Fibroblast of peridontal ligament (primary cell): ENCODE results near the gene SLC16A5.
A peak's percentile ranks its signal among the peaks of the same experiment; 100 is the strongest.
"Not testable (repeated sequence)": the region's sequence is repeated elsewhere in the genome, so short reads cannot be mapped to it uniquely, and the experiment has no call there.

ENCODE experiments used
- DNase-seq: peaks from one replicate; pipeline ENCODE4 v3.0.0-alpha.2; 2010; ENCODE audit errors: extremely low read depth

Gene SLC16A5, protein sequence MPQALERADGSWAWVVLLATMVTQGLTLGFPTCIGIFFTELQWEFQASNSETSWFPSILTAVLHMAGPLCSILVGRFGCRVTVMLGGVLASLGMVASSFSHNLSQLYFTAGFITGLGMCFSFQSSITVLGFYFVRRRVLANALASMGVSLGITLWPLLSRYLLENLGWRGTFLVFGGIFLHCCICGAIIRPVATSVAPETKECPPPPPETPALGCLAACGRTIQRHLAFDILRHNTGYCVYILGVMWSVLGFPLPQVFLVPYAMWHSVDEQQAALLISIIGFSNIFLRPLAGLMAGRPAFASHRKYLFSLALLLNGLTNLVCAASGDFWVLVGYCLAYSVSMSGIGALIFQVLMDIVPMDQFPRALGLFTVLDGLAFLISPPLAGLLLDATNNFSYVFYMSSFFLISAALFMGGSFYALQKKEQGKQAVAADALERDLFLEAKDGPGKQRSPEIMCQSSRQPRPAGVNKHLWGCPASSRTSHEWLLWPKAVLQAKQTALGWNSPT

DNA sequence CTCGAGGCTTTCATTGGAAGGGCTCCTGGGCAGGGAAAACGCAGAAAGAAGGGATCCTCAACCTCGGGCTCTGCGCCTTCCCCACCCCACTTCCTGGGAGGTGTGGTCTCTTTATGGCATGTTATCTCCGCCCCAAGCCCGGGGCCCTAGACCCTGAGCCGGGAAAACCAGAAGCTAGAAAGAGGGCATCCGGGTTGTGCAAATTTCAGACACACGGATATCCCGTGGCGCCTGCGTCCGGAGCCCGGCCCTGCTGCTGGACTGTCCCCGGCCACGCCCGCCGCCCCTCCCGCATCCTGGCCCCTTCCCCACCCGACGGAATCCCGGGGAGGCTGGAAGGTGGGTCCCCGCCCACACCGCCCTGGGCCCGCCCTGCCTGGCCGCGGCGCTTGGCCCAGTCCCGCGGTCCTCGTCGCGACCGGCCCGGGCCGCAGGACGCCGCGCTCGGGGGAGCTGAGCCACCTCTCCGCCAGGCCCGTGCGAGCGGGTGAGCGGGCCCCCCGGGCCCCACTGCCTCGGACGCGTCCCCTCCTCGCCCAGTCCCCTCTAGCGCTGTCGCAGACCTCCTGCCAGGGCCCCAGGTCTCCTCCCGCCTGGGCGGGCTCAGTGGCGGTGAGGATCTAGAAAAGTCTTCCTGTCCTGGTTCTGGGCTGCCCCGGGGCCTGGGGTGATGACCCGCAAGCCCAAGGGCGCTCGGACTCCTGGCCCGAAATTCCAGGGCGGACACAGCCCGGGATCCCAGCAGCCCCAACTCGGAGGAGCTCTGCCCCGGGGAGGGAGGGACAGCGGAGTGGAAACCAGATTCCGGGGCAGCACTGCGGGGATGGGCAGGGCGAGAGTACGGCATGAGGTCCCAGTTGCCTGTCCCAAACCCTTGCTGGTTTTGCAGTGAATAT lies at the start of gene SLC16A5:
Gene SLC16A5, plus strand, starts transcription at position 397 of the 896 bp plus-strand sequence. CDS start 5,683 bp downstream, outside the sequence.
- peak; percentile 75 for DNase-seq

GRCh38 chr17:75039238-75039637 lies 48.5 kb upstream of the SLC16A5 start:
- DNase-seq, result no peak

DNA sequence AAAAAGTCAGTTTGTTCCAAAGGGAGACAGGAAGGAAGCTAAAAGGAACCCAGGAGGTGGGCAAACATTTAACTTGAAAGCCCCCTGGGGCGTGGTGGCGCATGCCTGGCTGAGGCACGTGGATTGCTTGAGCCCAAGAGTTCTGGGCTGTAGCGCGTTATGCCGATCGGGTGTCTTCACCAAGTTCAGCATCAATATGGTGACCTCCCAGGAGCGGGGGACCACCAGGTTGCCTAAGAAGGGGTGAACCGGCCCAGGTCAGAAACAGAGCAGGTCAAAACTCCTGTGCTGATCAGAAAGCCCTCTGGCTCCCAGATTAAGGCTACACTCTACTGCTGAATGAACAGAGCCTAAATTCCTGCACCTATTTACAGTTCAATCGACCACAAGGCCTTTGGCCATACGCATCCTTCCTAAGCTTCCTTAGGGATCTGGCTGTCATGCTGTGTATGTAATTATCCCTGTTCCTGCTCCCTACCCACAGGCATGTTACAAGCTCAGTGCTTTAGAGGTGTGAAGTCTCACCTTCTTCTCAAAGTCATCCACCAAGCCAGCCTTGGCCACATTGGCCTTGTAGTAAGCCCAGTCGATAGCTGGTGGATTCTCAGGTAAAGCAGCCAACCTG lies 46.0 kb upstream of the SLC16A5 start:
- no peak for DNase-seq

GRCh38 chr17:75043789-75044188 lies 44.0 kb upstream of the SLC16A5 start:
- not testable (repeated sequence) for DNase-seq

- no peak for DNase-seq
Measured at GRCh38 chr17:75044716-75045115, 43.0 kb upstream of the SLC16A5 start.

- DNase-seq, result not testable (repeated sequence)
Measured at GRCh38 chr17:75045946-75046406, 41.8 kb upstream of the SLC16A5 start.

- peak; percentile 95 for DNase-seq
Measured at GRCh38 chr17:75046407-75047289, 41.1 kb upstream of the SLC16A5 start, which contains the start of the genes ATP5PD and KCTD2. ATP5PD (minus strand) TSS chr17:75046969; CDS start chr17:75042650, 4,319 bp downstream. KCTD2 (plus strand) TSS chr17:75047225; CDS start chr17:75047251, 26 bp downstream.

- no peak for DNase-seq
Measured at GRCh38 chr17:75047398-75048098, 40.2 kb upstream of the SLC16A5 start.

DNA sequence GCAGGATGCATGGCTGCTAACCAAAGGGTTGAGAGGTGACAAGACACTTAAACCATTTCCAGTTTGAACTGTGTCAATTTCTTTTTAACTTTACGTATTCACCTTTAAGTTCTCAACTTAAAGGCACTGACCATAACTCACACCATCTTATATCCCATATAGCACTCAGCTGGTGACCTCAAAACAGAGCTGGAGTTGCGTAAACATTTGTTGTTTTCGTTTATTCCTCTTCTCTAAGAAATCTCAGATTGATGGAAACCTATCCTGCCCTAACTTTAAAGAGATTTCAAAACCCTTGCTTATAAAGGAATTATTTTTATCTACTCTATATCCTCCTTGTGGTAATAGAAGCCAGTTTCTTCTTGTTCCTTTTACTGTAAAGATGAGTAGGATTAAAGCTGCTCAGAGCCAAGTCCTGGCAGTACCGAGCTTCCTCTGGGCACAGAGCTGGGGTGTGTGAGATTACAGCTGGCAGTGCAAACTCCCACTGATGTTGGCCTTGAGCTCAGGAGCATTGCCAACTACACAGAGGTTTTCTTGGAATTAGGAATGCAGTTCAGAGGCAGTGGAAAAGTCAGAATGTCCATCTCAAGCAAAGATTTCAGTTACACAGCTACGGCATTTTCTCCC lies 39.4 kb upstream of the SLC16A5 start:
- DNase-seq, result peak; percentile 76

DNA sequence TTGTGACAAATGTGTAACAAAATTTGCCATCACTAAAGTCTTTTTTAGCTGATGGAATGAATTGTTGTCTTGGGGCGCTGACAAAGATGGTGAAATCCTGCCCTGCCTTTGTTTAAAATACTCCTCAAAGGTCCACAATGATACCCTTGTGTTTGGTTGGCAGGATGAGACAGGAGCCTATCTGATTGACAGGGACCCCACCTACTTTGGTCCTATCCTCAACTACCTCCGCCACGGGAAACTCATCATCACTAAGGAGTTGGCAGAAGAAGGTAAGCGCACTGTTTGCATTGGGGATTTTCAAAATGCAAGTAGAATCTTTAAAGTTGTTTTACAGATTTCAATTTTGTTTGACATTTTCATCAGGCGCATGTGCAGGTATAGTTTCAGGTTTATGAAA lies 38.7 kb upstream of the SLC16A5 start:
- DNase-seq, result no peak

DNA sequence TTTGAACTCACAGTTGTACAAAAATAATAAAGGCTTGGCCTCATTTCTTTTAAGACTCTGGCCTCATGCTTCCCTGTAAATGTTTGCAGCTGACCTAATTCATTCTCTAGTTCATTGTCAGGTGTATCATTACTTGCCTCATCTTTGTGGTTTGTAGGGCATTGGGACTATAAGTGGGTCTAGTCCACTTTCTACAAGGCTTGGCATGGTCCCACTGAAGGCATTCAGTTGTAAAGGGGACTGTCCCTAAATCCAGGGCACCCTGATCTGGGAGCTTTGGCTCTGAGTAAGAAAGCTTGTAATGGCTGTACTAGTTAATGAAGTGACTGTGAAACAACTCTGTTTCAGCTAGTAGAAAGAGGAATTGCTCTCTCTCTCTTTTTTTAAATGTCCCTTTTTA lies 38.0 kb upstream of the SLC16A5 start:
- no peak for DNase-seq

- DNase-seq, result no peak
Measured at GRCh38 chr17:75051941-75052340, 35.8 kb upstream of the SLC16A5 start.

- peak; percentile 93 for DNase-seq
Measured at GRCh38 chr17:75059369-75060345, 28.1 kb upstream of the SLC16A5 start.

GRCh38 chr17:75060434-75061054 lies 27.2 kb upstream of the SLC16A5 start:
- no peak for DNase-seq

GRCh38 chr17:75061055-75061438 lies 26.7 kb upstream of the SLC16A5 start:
- no peak for DNase-seq

GRCh38 chr17:75061618-75062017 lies 26.1 kb upstream of the SLC16A5 start:
- DNase-seq, result no peak

GRCh38 chr17:75063201-75063600 lies 24.6 kb upstream of the SLC16A5 start:
- no peak for DNase-seq

DNA sequence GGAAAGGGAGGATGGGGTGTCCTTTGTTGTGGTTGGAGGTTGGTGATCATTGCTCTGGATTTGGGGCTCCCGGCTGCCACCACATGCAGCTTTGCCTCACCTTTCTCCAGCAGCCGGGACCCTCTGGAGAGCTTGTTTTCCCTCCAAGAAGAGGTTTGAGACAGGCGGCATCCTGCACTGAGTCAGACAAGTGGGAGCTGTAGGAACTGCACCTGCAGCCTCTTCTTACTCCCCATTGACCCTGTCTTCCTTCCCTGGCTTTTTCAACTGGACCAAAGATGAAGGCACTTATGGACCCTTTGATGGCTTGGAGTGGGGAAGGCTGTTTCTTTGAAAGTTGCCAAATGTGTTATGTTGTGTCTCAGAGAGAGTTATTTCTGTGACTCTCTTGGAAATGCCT lies 24.1 kb upstream of the SLC16A5 start:
- DNase-seq, result no peak
